ENCODE measurements around the gene MED9.

MED9 gene

DNA sequence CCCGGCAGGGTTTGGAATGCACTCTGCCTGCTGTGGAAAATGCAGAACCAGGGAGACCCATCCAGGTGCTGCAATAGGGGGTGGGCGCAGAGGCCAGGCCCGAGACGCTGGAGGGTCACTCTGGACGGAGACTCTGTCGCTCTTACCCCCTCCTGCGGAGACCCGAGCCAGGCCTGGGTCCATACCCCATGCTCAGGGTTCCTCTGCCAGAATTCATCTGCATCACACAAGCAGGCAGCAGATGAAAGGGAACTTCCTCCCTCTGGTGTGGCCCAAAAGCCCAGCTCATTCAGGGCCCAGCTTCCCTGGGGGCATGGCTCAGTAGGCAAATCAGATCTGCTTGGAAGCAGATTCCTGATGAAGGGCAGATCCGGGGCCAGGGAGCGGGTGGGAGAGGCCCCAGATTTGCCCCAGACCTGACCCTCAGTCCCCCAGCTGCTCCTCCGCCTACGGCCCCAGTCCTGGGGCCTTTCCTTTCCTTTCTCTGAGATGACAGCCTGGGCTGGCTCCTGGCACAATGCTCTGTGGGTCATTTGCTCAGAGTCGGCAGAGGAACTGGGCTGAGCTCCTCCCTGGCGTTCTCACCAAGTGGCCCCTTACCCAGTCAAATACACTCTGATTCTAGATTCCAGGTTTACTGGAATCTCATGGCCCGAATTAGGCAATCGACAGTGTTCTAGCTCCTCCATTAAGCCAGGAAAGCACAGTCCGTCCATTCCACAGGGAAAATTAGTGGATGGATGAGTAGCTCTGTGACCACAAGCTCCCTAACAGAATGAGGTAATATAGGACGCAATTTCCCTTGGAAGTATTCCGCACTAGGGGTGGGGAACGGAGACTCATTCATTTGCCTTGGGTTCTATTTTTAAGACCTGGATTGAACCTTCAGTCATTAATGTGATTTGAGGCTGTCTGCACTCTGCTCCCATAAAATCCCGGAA is 38.5 kb downstream of the MED9 start:
- DNase-seq (ENCODE audit: low read depth in 1 of 2, low spot score in 1 of 2): no peak

DNA sequence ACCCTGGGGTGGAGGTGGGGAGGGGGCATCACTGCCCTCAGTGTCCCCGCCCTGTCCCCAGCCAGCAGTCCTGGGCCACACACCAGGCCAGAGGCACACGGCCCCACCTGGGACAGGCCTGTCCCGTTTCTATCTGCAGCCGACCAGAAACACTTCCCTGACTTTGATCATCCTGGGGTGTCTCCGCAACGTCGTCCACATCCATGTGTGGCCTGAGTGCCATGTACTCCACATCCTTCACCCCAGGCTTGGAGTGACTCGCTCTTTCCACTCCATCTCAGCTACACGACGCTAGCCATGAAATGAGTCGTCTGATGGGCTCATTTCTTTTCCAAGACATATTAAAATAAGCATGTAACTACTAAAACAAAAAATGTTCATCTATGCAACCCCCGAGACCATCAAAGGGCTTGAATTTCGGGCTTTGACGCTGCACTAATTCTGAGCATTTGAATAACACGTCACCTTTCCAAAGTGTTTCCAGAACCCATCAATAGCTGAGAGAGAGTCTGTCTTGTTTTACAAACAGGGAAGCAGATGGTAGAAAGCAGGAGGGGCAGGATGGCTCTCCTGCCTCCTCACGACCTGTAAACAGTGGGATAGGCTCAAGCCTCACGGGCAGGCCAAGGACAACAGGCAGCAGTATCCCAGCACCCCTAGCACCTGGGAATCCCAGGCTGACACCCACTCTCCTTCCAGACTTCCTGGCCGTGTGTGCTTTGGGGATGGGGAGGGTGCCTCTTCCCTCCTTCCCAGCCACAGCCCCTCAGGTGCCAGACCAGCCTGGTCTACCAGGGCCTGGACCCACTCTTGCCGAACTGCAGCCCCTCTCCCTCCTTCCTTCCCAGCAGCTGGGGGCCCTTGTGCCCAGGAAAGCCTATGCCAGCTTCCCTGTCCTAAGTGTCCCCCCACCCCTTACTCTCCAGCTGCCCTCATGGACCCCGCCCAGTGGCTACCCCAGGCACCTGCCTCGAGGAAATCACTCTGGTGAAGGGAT is 39.4 kb downstream of the MED9 start:
- no peak for DNase-seq (ENCODE audit: low read depth in 1 of 2, low spot score in 1 of 2)

GRCh38 chr17:17516941-17517720 is 40.3 kb downstream of the MED9 start:
- no peak for DNase-seq (ENCODE audit: low read depth in 1 of 2, low spot score in 1 of 2)

GRCh38 chr17:17518014-17518413 is 41.2 kb downstream of the MED9 start:
- DNase-seq (ENCODE audit: low read depth in 1 of 2, low spot score in 1 of 2): no peak

- no peak for DNase-seq (ENCODE audit: low read depth in 1 of 2, low spot score in 1 of 2)
These were observed 42.2 kb downstream of the MED9 start for GRCh38 chr17:17518951-17519350.

- no peak for DNase-seq (ENCODE audit: low read depth in 1 of 2, low spot score in 1 of 2)
These were observed 43.1 kb downstream of the MED9 start for GRCh38 chr17:17519886-17520285.

DNA sequence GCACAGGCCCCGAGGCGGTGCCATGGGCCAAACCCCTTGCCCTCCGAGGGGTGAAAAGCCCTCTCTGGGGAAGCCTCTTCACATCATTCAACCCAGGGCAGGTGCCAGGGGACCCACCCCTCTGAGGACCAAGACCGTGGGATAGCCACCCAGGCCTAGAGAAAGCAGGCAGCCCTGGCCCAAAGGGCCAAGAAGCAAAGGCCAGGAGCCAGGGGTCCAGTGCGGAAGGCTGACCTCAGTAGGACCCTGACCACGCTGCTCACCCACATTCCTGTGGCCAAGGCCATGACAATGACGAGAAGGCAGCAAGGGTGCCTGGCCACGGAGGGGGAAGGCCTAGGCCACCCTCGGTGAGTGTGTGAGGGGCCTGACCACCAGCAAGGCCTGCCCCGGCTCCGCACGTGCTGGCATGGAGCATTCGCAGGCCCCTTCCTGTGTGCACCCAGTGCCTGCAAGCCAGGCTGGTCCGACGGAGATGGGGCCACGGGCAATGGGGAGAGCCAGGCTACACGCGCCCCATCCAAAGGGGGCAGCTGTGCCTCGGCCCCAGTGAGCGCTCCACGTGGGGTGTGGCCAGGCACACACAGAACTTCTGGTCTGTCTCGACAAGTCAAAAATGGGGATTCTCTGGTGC is 43.9 kb downstream of the MED9 start:
- no peak for DNase-seq (ENCODE audit: low read depth in 1 of 2, low spot score in 1 of 2)

DNA sequence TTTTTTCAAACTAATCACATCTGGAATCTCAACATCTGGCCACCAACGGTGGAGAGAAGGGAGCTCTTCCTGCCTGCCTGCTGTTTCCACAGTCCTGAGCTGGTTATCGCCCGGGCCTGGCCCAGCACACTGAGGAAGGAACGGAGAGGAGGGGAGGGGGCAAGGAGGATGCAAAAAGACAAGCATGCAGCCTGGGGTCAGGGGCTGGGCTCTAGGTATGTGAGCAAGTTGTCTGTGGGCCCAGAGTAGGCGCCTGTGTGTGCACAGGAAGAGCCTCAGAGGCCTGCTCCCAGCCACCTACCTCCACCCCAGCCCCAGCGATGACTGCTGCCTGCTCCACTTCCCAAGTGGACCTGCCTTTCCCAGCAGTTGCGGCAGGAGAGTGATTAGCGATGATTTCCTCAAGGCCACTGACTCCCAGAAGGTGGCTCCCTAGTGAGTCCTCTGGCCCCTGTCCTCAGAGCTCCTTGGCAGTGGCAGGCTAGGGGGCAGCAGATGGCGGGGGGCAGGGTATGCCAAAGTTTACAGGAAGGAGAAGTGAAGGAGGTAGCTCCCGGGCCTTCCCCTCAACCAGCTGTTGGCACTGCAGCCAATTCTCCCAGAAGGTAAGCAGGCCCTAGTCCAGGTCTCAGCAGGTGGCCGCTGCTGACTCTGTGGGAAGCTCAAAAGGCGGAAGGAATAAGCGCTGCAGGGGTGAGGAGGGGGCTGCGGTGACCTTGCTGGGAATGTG is 46.4 kb downstream of the MED9 start:
- no peak for DNase-seq (ENCODE audit: low read depth in 1 of 2, low spot score in 1 of 2)

DNA sequence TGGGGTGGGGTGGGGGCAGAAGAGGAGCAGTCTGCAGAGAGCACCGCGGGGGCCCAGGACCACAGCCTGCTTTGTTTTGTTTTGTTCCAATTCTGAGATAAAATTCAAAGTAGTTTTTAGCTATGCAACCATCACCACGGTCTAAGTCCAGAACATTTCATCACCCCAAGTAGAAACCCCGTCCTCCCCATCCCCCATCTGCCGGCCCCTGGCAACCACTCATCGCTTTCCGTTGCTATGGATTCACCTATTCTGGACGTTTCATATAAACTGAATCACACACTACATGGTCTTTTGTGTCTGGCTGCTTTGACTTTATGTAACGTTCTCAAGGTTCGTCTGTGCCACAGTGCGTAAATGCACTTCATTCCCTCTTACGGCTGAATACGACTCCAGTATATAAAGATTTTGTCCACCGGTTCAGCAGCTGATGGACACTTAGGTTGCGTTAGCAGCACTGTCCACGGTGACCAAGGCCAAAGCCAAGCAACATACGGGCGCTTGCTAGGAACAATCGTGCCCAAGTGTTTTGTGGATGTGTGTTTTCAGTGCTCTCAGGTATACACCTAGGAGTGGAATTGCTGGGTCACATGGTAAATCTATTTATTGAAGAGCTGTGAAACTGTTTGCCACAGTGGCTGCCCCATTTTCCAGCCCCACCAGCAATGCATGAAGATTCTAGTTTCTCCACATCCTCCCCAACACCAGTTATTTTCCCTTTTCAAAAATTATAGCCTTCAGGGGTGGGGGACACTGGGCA is 47.1 kb downstream of the MED9 start:
- no peak for DNase-seq (ENCODE audit: low read depth in 1 of 2, low spot score in 1 of 2)

DNA sequence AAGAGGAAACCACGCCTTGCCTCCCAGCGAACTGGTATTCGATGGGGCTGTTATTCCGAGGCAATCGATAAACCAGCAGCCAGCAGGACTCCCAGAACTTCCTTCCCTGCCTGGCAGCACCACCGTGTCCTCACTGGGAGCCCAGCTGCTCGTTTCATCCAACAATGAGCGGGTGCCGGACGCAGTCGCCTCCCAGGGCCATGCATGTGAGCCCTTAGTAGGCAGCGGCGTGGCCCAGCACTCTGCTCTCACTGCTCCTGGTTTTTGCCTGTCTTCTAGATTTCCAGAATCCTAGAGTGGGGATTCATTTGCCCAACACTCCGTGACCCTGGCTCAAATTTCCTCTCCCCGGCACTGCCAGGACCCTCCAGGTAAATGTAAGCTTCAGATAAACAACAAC is 48.5 kb downstream of the MED9 start:
- DNase-seq (ENCODE audit: low read depth in 1 of 2, low spot score in 1 of 2): no peak

DNA sequence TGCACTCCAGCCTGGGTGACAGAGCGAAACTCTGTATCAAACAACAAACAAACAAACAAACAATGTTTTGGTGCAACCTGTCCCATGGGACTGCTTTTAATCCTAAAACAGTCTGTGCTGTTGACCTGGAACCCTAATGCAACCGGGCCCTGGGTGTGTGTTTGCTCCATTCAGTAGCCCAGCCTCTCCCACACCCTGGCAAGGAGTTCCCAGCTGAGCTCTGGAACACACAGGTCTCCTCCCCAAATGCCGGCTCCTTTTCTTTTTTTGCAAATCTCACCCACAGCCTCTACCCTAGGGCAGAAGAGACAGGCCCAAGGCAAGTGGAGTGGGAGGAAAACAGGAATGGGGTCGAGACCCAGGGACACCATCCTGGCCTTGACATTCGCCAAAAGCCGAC is 49.2 kb downstream of the MED9 start:
- DNase-seq (ENCODE audit: low read depth in 1 of 2, low spot score in 1 of 2): no peak

DNA sequence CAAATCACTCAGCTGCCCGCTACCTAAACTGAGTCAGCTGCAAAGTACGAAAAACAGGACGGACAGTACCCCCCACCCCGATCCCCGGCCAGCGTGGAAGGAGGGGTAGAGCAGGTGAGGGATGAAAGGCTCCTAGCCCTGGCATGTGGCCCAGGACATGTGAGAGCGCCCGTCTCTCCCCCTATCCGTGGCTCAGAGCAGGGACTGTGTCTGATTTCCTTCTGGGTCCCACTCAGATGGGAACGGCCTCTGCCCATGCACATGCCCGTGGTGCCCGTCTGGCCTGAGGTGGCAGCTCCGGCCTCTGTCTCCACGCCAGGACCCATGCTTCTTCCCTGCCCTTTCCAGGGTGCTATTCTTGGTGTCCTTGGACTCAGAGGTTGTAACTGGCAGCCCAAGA is 49.6 kb downstream of the MED9 start:
- no peak for DNase-seq (ENCODE audit: low read depth in 1 of 2, low spot score in 1 of 2)

- DNase-seq (ENCODE audit: low read depth in 1 of 2, low spot score in 1 of 2): no peak
These were observed 50.7 kb downstream of the MED9 start for GRCh38 chr17:17527534-17527933.

DNA sequence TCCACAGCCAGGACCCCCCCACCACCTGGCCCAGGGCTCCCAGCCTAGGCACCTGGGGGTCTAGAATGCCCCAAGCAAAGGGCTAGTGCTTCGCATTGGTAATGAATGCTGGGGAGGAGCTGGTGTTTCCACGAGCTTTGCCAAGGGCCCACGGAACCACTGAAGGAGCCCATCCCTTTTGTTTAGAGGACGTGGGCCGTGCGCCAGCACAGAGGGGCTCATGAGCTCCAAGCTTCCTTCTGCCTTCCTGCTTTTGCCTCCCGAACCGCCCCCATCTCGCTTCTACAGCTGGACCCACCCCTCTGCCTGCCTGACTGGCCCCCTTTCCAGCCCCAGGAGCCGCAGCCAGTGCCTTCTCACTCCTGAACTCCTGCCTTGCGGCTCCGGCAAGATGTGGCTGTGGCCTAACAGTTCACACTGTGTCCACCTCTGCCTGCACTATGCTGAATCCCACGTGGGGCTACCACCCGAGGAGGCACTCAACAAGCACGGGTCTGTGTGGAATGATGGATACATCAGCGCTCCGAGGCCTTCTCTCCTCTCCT is 51.2 kb downstream of the MED9 start:
- DNase-seq (ENCODE audit: low read depth in 1 of 2, low spot score in 1 of 2): no peak

DNA sequence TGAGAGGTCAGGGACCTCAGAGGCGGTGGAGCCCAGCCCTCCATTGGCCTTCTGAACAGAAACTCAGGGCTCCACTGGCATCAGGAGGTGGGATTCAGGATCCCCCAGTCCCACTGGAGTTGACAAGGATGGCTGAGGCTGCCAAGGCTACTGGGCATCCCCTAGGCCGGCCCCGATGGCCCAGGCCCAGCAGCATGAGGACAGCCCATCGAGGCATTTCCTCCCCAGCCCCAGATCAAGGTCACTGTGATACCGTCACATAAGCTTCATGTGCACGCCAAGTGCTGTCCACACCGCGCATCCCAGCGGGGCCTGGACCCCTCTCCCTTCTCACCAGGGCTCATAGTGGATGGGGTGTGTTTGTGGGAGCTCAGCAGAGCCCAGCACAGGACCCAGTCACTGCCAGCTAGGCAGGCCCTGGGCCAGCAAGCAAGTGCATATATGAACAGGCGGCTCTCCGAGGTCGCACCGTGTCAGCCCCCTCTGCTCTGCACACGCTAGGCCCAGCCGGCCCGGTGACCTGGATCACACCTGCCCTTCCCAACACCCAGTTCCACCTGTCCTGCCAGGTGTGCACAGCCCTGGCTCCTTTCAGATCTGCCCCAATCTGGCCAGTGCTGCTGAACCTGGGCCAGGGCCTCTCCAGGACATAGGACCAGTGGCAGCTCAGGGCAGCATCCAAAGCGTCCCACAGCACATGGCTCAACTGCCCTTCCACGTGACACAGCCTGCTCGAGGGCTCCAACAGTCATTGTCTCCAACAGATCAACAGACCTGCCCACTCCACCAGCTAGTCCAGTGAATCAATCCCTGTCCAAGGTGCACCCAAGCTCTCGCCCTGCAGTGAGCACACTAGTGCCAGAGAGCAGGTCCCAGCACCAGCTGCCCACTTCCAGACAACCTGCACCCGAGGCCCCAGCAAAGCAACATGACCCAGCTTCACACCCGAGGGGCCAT is 52.2 kb downstream of the MED9 start:
- no peak for DNase-seq (ENCODE audit: low read depth in 1 of 2, low spot score in 1 of 2)

GRCh38 chr17:17531156-17531555 is 54.4 kb downstream of the MED9 start:
- no peak for DNase-seq (ENCODE audit: low read depth in 1 of 2, low spot score in 1 of 2)

GRCh38 chr17:17532991-17533390 is 56.2 kb downstream of the MED9 start:
- no peak for DNase-seq (ENCODE audit: low read depth in 1 of 2, low spot score in 1 of 2)

Measured in stimulated activated CD4-positive, alpha-beta T cell treated with anti-CD3 and anti-CD28 coated beads, Interleukin-15, amount 100 ng/mL, for 1 hour (primary cell).